BE2C (cell line): ENCODE data around the gene GNG8. TPM values are rescaled to one million over a fixed set of nuclear protein-coding genes. Genes with fewer than 3 reads are reported as not detected.
A peak's percentile ranks its signal among the peaks of the same experiment; 100 is the strongest.

Experiments used
- DNase-seq: peaks from one replicate; pipeline ENCODE4 v3.0.0-alpha.2; 2020
- H3K27me3 ChIP-seq: fragments of 250-450 bp; sonication (Bioruptor Pico); 2 replicates; pipeline ENCODE4 v1.5.1; 2020; ENCODE audit warnings: mild to moderate bottlenecking
- H3K36me3 ChIP-seq: fragments of 250-450 bp; sonication (Bioruptor Pico); 2 replicates; pipeline ENCODE4 v1.5.1; 2020; ENCODE audit warnings: mild to moderate bottlenecking
- H3K4me1 ChIP-seq: fragments of 250-450 bp; sonication (Bioruptor Pico); 2 replicates; pipeline ENCODE4 v1.5.1; 2020
- H3K4me3 ChIP-seq: 2 replicates; pipeline ENCODE4 v1.5.1; 2011; ENCODE audit warnings: low read depth, low read length
- H3K9me3 ChIP-seq: fragments of 250-450 bp; sonication (Bioruptor Pico); 2 replicates; pipeline ENCODE4 v1.5.1; 2020
- polyA plus RNA-seq: library from polyadenylated mRNA; unstranded; fragments of >200 nt; gene quantifications from one replicate; pipeline ENCODE4 v1.2.1, GENCODE V29; 2012; ENCODE audit warnings: low read depth, missing spikeins; ENCODE audit not compliant: insufficient read length, insufficient read depth
- TF ChIP-seq, protein P1 (sequence below): IDR thresholded peaks from 2 replicates; pipeline ENCODE4 v1.5.1; 2012; ENCODE audit warnings: mild to moderate bottlenecking, low read depth, low read length

The GNG8 gene
- polyA plus RNA-seq: 2.4 TPM

DNA sequence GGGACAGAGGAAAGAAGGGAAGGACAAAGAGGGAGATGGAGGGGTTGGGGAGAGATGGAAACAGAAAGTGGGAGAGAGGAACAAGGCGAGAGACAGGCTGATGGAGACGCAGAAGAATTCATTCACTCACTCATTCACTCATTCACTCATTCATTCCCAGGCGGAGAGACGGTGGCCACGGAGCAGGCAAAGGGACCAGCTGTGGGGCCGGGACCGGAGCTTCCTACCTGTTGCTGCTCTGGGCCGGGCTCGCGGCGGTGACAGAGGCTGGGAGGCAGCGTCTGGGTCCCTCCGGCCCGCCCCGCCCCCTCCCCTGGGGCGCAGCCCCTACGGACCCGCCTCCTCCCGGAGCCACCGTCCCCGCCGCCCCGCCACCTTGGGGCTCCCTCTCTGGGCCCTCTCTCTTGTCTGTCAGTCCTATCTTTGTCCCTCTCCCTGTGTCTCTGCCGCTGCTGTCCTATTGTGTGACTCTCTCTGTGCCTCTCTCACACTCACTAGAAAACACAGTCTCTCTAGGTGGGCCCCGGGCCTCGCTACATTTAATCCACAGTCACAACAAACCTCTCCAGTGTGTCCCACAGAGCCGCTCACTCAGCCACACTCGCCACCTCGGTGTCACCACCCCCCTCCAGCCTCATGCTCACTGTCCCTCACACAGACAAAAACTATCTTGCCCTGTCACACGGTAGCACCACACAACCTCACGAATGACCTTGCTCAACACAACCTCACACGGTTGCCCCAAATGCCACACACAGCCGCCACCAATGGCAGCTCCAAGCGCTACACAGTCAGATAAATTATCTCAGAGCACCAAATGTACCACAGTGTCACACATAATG lies at the start of gene GNG8:
TSS of gene GNG8 (minus strand) at position 283 of the 842 bp plus-strand sequence. CDS start 1,520 bp downstream, outside the sequence.
- Histone ChIP-seq H3K36me3 (no peaks in the 10 kb centered on the region), H3K4me3 (no peak within 1 kb of the TSS), H3K4me1 (peaks cover 29% of the 10 kb centered on the region), H3K27me3 (no peaks in the 10 kb centered on the region), H3K9me3 (no peaks in the 10 kb centered on the region)
- TF ChIP-seq, protein P1, sequence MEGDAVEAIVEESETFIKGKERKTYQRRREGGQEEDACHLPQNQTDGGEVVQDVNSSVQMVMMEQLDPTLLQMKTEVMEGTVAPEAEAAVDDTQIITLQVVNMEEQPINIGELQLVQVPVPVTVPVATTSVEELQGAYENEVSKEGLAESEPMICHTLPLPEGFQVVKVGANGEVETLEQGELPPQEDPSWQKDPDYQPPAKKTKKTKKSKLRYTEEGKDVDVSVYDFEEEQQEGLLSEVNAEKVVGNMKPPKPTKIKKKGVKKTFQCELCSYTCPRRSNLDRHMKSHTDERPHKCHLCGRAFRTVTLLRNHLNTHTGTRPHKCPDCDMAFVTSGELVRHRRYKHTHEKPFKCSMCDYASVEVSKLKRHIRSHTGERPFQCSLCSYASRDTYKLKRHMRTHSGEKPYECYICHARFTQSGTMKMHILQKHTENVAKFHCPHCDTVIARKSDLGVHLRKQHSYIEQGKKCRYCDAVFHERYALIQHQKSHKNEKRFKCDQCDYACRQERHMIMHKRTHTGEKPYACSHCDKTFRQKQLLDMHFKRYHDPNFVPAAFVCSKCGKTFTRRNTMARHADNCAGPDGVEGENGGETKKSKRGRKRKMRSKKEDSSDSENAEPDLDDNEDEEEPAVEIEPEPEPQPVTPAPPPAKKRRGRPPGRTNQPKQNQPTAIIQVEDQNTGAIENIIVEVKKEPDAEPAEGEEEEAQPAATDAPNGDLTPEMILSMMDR: no peak
- DNase-seq: no peak

DNA sequence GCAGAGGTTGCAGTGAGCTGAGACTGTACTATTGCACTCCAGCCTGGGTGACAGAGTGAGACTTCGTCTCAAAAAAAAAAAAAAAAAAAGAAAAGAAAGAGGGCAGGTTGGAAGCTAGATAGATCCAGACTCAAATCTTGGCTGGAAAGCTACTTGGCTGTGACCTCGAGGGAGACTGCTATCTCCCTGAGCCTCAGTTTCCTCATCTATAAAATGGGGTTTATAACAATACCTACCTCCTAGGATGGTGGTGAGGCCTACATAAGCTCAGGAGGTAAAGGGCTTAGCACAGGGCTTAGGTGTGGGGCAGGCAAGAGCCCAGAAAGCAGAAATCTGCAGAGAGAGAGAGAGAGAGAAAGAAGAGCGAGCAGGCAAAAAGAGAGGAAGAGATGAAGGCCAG lies 49.2 kb upstream of the GNG8 start:
- H3K9me3 ChIP-seq: no peaks in the 10 kb centered on the region
- TF ChIP-seq, protein P1: no peak
- H3K4me1 ChIP-seq: no peaks in the 10 kb centered on the region
- DNase-seq: no peak
- peaks cover 24% of the 10 kb centered on the region for H3K36me3 ChIP-seq
- no peaks in the 10 kb centered on the region for H3K27me3 ChIP-seq
- no peak overlapping the region for H3K4me3 ChIP-seq

DNA sequence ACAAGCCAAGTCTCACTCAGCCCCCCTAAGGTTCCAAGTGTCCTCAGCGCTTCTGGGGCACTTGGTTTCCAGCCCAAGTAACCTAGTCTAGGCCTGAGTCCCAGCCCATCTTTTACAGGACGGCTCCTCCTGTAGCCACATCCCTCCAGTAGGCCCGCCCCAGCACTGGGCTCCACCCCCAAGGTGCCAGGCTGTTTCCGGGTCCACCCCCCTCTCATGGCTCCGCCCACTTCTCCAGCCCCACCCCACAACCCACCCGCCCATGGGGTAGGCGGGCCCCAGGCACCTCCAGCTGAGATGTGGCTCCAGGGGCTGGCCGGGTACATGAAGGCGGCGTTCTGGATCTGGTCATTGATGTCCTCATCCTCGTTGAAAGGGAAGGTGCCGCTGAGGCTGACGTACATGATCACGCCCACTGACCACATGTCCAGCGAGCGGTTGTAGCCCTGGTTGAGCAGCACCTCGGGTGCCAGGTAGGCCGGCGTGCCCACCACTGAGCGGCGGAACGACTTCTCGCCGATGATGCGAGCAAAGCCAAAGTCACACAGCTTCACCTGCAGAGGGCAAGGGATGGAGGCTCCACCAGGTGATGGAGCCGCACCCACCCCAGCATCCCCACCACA lies 42.2 kb upstream of the GNG8 start:
- H3K4me3 ChIP-seq: no peak overlapping the region
- peaks cover 15% of the 10 kb centered on the region for H3K36me3 ChIP-seq
- TF ChIP-seq, protein P1: no peak
- H3K9me3 ChIP-seq: no peaks in the 10 kb centered on the region
- H3K4me1 ChIP-seq: no peaks in the 10 kb centered on the region
- H3K27me3 ChIP-seq: no peaks in the 10 kb centered on the region
- peak; percentile 69 for DNase-seq

DNA sequence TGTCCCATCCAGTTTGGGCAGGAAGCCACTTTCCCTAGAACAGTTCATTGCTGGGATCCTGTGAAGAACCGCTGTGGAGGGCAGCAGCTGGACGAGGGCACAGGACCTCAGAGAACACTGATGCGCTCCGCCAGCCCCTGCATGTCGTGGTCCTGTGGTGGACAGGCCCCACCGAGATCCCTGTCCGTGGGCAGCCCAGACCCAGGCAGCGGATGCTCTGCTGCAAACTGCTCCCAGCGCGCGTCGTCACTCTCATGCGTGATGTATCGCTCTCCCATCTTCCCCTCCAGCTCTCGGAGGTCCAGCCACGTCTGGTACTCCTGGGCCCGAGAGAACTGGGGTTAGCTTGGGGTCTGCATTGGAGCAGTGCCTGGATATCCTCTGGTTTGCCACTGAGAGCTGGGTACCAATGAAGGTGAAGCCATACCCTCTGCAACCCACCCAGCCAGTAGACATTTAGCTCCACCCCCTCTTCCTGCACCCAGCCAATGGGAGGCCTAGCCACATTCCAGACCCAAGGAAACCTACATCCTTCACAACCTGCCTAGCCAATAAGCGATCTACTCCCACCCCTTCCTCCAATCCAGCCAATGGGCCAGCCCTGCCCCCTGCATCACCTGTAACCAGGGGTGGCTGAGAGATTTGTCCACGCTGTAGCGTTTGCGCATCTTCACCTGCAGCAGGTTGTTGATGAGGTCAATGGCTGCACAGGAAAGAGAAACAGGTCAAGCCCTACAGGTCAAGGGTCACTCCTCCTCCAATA lies 38.6 kb upstream of the GNG8 start:
- Histone ChIP-seq H3K9me3 (no peaks in the 10 kb centered on the region), H3K36me3 (peaks cover 15% of the 10 kb centered on the region), H3K4me1 (no peaks in the 10 kb centered on the region), H3K27me3 (no peaks in the 10 kb centered on the region), H3K4me3 (no peak overlapping the region)
- TF ChIP-seq, protein P1: no peak
- peak; percentile 69 for DNase-seq

DNA sequence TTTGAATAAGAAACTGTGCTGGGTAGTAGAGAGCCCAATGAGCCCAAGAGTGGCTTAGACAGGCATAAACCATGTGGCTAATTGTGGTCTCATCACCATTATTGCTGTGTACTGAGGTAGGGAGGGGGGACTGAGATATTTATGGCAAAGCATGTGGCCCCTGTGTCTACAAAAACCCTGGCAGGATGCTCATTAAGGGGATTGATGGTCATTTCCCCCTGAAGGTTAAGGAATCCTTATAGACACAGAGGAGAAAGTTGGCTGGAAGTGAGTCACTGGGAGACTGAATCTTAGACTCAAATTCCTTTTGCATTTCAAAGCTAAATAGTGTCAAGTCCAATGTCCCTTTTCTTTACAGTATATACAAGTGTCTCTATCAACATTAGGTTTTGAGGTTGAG lies 34.8 kb upstream of the GNG8 start:
- Histone ChIP-seq H3K4me3 (no peak overlapping the region), H3K27me3 (no peaks in the 10 kb centered on the region), H3K9me3 (no peaks in the 10 kb centered on the region), H3K4me1 (no peaks in the 10 kb centered on the region), H3K36me3 (peaks cover 4% of the 10 kb centered on the region; the same call in 1 of the 2 replicates)
- DNase-seq: no peak
- TF ChIP-seq, protein P1: no peak
